ENCODE data around the gene DNAH2. TPM values are rescaled to one million over a fixed set of nuclear protein-coding genes. Genes with fewer than 3 reads are reported as not detected.

DNAH2 gene
- total RNA-seq, 1 donor: under 0.01 TPM

GRCh38 chr17:7840875-7841274 is 123.3 kb downstream of the DNAH2 start:
- TF ChIP-seq, protein P1, sequence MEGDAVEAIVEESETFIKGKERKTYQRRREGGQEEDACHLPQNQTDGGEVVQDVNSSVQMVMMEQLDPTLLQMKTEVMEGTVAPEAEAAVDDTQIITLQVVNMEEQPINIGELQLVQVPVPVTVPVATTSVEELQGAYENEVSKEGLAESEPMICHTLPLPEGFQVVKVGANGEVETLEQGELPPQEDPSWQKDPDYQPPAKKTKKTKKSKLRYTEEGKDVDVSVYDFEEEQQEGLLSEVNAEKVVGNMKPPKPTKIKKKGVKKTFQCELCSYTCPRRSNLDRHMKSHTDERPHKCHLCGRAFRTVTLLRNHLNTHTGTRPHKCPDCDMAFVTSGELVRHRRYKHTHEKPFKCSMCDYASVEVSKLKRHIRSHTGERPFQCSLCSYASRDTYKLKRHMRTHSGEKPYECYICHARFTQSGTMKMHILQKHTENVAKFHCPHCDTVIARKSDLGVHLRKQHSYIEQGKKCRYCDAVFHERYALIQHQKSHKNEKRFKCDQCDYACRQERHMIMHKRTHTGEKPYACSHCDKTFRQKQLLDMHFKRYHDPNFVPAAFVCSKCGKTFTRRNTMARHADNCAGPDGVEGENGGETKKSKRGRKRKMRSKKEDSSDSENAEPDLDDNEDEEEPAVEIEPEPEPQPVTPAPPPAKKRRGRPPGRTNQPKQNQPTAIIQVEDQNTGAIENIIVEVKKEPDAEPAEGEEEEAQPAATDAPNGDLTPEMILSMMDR (IDR thresholded peaks at IDR 0.05; ENCODE audit: insufficient read depth, low read length): no peak
- DNase-seq (ENCODE audit: low read depth): no peak
- peak overlapping the region; percentile 58 for H3K4me3 ChIP-seq (ENCODE audit: low read depth, low read length)

- TF ChIP-seq, protein P1 (IDR thresholded peaks at IDR 0.05; ENCODE audit: insufficient read depth, low read length): no peak
- peak; percentile 82 for DNase-seq (ENCODE audit: low read depth)
- H3K4me3 ChIP-seq (ENCODE audit: low read depth, low read length): peak overlapping the region; percentile 85
Observed at GRCh38 chr17:7841396-7841914, 123.9 kb downstream of the DNAH2 start.

- TF ChIP-seq, protein P1 (IDR thresholded peaks at IDR 0.05; ENCODE audit: insufficient read depth, low read length): no peak
- peak overlapping the region; percentile 85 for H3K4me3 ChIP-seq (ENCODE audit: low read depth, low read length)
- DNase-seq (ENCODE audit: low read depth): peak; percentile 84
Observed at GRCh38 chr17:7841915-7842379, 124.4 kb downstream of the DNAH2 start.

DNA sequence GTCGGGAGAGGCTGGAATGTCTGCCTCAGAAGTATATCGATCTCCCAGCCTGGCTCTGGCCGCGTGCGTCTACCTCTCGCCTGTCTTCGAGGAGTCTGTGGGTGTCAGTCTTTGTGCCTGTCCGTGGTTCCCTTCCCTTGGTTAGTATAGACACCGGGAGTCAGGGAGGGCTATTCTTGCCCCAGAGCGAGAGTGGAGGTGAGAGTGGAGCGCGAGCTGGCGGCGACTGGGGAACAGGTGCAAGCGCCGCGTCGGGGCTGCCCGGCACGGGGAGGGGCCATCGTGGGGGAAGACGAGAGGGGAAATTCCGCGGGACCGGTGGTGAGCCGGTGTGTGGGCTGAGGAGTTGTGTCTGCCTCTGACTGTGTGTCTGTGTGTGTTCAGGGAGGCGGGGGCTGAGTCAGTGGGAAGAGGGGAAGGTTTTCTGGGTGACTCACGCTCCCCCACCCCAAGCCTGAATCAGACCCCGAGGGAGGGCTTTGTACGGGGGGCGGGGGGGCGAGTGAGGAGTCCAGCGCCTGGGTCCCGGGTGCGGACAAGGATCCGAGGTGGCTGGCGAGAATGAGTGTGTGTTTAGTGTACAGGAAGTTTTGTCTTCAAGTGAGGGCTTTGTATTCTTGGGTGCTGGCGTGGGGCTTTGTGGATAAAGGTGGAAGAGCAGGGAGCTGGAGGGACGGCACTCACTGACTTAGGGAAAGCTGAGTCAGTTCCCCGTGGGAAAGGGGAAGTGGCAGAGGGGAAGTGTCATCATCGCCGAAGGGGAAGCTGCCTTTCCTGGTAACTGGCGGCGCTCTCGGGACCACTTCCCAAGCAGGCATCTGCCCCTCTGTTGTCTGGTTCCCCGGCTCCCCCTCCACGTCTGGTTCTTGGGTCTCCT is 125.1 kb downstream of the DNAH2 start:
- TF ChIP-seq, protein P1 (IDR thresholded peaks at IDR 0.05; ENCODE audit: insufficient read depth, low read length): no peak
- peak; percentile 87 for DNase-seq (ENCODE audit: low read depth)
- H3K4me3 ChIP-seq (ENCODE audit: low read depth, low read length): peak overlapping the region; percentile 85

DNA sequence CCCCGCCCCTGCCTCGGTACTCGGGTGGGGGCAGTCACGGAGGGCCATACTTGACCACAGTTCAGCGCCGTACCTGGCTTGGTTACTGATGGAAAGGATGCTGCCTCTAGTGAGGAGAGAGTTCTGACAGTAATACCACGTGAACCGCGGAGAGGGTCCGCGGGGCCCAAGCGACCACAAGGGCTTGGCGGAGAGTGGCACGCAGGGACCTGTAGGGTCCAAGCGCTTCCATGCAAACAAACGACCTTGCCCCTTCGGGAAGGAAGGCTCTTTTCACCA is 125.7 kb downstream of the DNAH2 start:
- TF ChIP-seq, protein P1 (IDR thresholded peaks at IDR 0.05; ENCODE audit: insufficient read depth, low read length): no peak
- DNase-seq (ENCODE audit: low read depth): no peak
- peak overlapping the region; percentile 85 for H3K4me3 ChIP-seq (ENCODE audit: low read depth, low read length)

- TF ChIP-seq, protein P1 (IDR thresholded peaks at IDR 0.05; ENCODE audit: insufficient read depth, low read length): no peak
- peak; percentile 82 for DNase-seq (ENCODE audit: low read depth)
- H3K4me3 ChIP-seq (ENCODE audit: low read depth, low read length): peak overlapping the region; percentile 85
Observed at GRCh38 chr17:7843536-7844291, 126.2 kb downstream of the DNAH2 start.

Data from fibroblast of the aortic adventitia (primary cell).